GM20000 (cell line): ENCODE data around the gene MARS1.

ENCODE experiments used
- DNase-seq: peaks from one replicate; pipeline ENCODE4 v3.0.0; 2012; ENCODE audit warnings: low spot score
- CTCF ChIP-seq: IDR thresholded peaks from 2 replicates; pipeline ENCODE4 v1.5.1; 2012; ENCODE audit warnings: mild to moderate bottlenecking, control low read depth; ENCODE audit errors: extremely low read depth, missing control alignments

Gene MARS1

DNA sequence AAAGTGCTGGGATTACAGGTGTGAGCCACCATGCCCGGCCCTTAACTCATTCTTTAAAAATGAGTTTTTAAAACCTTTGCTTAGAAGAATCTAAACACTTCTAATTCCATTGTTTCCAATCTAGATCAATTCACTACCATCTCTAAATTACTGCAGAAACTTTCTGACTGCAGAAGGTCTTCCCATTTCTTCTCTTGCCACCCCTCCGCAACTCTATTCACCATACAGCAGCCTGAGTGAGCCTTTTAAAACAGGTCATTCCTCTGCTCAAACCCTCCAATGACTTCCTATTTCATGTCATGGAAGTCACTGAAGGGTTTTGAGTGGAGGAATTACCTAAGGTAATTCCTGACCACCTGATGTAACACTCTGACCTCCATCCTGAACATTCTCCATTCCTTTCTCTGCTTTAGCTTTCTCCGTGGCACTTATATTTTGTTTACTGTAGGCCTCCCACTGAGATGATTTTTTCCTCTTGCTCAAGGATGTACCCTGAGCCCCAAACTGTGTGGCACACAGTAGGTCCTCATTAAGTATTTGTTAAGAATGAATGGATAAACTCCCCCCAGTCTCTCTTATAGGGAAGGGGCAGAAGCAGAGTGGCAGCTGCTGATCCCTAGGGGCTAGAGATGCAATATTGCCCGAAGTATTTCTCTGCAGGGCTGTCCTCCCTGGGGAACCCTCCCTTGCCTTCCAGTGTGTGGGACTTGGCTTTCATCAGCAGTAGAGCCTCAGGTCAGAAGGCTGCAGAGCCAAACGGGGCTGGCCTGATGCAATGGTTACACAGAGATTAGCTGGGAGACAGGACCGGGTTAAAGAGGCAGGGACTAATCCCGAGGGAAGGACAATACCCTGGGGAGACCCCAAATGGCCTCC, 31.3 kb downstream of the MARS1 start:
- no peak for TF ChIP-seq CTCF
- DNase-seq, result no peak

DNA sequence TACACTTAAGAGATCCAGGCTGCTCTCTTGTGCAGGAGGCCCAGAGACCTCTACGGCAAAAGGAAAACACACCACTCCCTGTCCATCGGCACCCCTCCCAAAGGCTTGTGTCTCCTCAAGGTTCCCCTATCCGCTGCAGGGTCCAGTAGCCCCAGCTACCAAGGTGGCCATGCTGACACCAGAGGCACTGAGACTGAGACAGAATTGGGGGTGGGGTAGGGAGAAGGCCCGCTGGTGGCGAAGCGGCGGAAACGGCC, 31.9 kb downstream of the MARS1 start:
- peak; percentile 54 for DNase-seq
- no peak for TF ChIP-seq CTCF

DNA sequence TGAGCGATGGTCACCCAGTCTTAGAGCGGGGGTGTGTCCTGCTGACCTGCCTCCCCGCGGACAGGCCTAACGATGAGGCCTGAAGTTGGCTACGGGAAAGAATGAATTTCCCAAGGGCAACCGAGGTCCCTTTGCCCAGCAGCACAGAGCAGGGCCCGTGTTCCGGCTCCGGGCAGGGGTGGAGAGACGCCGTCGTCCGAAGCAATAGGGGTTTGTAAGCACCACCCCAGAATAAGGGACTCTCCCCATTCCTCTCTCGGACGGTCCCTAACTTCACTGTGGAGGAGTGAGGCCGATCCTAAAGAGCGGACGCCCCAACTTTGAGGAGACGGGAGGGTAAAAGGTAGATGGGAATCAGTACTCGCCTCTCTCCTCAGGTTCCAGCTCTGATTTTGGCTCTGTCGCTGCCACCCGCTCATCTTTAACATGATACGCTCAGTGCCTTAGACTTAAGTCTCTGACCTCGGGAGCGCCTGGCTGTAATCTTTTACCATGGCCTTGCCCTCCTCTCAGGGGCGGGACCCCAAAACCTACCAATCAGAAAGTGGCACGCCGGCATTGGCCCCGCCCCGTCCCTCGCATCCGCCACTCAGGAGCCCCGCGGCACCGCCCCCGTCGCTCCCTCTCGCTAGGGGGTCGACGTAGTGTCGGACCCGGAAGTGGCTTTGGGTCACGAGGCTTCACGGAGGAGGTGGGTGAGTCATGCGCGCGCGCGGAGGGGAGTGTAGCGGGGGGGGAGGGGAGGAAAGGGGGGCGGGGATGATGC, 32.4 kb downstream of the MARS1 start, which contains the start of gene DDIT3:
Gene DDIT3 (minus strand): TSS at position 462 of the 766 bp plus-strand sequence. CDS start 3,108 bp downstream, outside the sequence.
- DNase-seq, result peak; percentile 96
- TF ChIP-seq CTCF, result no peak

GRCh38 chr12:57521525-57522010, 33.7 kb downstream of the MARS1 start:
- TF ChIP-seq CTCF, result no peak
- DNase-seq, result no peak

DNA sequence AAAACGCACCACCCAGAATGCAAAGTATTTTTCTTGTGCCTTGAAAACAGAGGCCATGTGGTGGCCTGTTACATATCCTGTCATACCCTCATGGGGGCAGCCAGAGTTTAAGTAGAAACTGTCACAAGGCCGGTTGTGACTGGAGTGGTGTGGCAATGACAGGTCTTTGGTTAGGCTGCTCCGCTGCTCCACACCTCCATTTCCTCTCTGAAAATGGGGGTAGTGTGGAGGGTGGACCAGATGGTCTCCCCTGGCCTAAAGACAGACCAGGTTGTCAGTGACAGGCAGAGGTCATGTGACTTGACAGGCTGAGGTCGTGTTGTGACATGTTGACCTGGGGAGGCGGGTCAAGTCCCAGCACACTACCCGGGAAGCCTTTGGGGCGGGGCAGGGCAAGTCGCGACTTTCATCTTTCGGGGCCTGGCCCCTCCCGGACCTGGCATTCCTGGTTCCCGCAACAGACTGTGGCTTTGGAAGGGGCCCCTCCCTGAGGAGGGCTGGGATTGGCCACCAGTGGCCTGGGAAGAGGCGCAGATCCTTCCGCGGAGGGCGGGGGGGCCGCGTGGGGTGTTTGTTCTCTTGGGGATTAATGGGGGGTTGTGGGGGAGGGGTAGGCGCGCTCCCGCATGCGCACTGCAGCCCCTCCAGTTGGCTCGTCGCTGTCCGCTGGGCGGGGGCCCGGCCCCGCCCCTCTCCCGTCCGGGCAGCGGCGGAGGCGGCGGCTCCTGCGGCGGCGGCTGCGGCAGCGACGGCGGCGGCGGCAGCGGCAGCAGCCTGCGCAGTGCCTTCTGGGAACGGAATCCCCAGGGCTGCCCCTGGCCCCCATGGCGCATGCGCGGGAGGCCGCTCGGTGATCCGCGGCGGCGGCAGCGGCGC, 34.4 kb downstream of the MARS1 start, which contains the start of gene MBD6:
Gene MBD6 (plus strand): TSS at position 814 of the 876 bp plus-strand sequence. CDS start 1,480 bp downstream, outside the sequence.
- peak; percentile 99 for DNase-seq
- TF ChIP-seq CTCF, result no peak

- DNase-seq, result no peak
- TF ChIP-seq CTCF, result no peak
These were observed 35.2 kb downstream of the MARS1 start for GRCh38 chr12:57522887-57523705.
